Endothelial cell of umbilical vein (primary cell): ENCODE measurements around the gene STMN1. TPM values are rescaled to one million over a fixed set of nuclear protein-coding genes. Genes with fewer than 3 reads are reported as not detected.

Experiments used
- BruUV-seq: library from RNA; stranded (reverse); fragments of 400-500 nt; replicated peaks from 2 replicates; lab custom pipeline; 2021; lab: Mats Ljungman, UMichigan
- CTCF ChIA-PET: fragments of 300-600, 350-600 bp; sonication (Branson Sonifier 250); formaldehyde crosslinking; loops from one replicate; lab custom pipeline; 2021; ENCODE audit warnings: antibody characterized with exemption, inconsistent platforms; lab: Charles Lee
- POLR2A ChIA-PET: fragments of 300-600, 350-600 bp; sonication (Branson Sonifier 250); formaldehyde crosslinking; loops from one replicate; lab custom pipeline; 2021; ENCODE audit warnings: antibody characterized with exemption, inconsistent platforms; lab: Charles Lee
- DNase-seq: peaks from one replicate; pipeline ENCODE4 v3.0.0-alpha.2; 2011; ENCODE audit warnings: low read depth, low spot score
- FAIRE-seq: peaks from 2 replicates; lab custom pipeline; 2011; peaks lifted over from hg19 to GRCh38; lab: Jason Lieb, UNC
- H2AFZ ChIP-seq: 2 replicates; pipeline ENCODE4 v1.6.0; 2012; ENCODE audit warnings: low read depth, low read length, control low read depth, inconsistent platforms
- H3K27ac ChIP-seq: 2 replicates; pipeline ENCODE4 v1.5.1; 2011; ENCODE audit warnings: low read depth, mild to moderate bottlenecking, control low read depth, low read length, moderate library complexity; ENCODE audit not compliant: insufficient read depth
- H3K27me3 ChIP-seq, 2 experiments: 2 replicates each; pipeline versions ENCODE4 v1.6.0 to v1.6.1; 2011; ENCODE audit warnings: low read length in 2 of 2, mixed read lengths in 1 of 2; ENCODE audit not compliant: control insufficient read depth in 2 of 2, insufficient read depth in 2 of 2
- H3K36me3 ChIP-seq, 2 experiments: 2 replicates in 1 of 2; 3 replicates in 1 of 2; pipeline ENCODE4 v1.5.1; 2011; ENCODE audit warnings: low read length in 2 of 2, mild to moderate bottlenecking in 1 of 2, moderate library complexity in 1 of 2; ENCODE audit not compliant: control insufficient read depth in 2 of 2, insufficient read depth in 2 of 2; ENCODE audit errors: extremely low read depth in 1 of 2
- H3K4me1 ChIP-seq: 3 replicates; pipeline ENCODE4 v1.5.1; 2011; ENCODE audit warnings: mild to moderate bottlenecking, low read length; ENCODE audit not compliant: control insufficient read depth, insufficient read depth; ENCODE audit errors: extremely low read depth
- H3K4me2 ChIP-seq: 2 replicates; pipeline ENCODE4 v1.6.1; 2011; ENCODE audit warnings: low read length, control low read depth, mixed read lengths; ENCODE audit not compliant: insufficient read depth
- H3K4me3 ChIP-seq, 3 experiments: fragments of 200-600 bp in 1 of 3; sonication (generic), shearing (Covaris generic) in 1 of 3; replicated peaks in 1 of 3; 2 replicates each; pipeline ENCODE4 v1.5.1; 2011 to 2016; ENCODE audit warnings: control low read depth in 3 of 3, low read length in 3 of 3, mild to moderate bottlenecking in 2 of 3, inconsistent platforms in 1 of 3, low read depth in 1 of 3, moderate library complexity in 1 of 3; ENCODE audit not compliant: insufficient read depth in 1 of 3
- H3K79me2 ChIP-seq: 2 replicates; pipeline ENCODE4 v1.6.0; 2012; ENCODE audit warnings: low read length, inconsistent platforms; ENCODE audit not compliant: control insufficient read depth, insufficient read depth
- H3K9ac ChIP-seq: replicated peaks from 2 replicates; pipeline ENCODE3; 2011; ENCODE audit warnings: low read length, control low read depth; ENCODE audit not compliant: insufficient read depth; ENCODE audit errors: extremely low read depth
- H3K9me1 ChIP-seq: replicated peaks from 3 replicates; pipeline ENCODE4 v1.6.0; 2011; ENCODE audit warnings: mild to moderate bottlenecking, low read length; ENCODE audit not compliant: control insufficient read depth, insufficient read depth; ENCODE audit errors: extremely low read depth
- H3K9me3 ChIP-seq: replicated peaks from 2 replicates; pipeline ENCODE4 v1.5.1; 2012; ENCODE audit warnings: low read length, inconsistent platforms; ENCODE audit not compliant: control insufficient read depth, insufficient read depth
- H4K20me1 ChIP-seq: replicated peaks from 2 replicates; pipeline ENCODE3; 2011; ENCODE audit warnings: mild to moderate bottlenecking, low read length; ENCODE audit not compliant: control insufficient read depth, insufficient read depth; ENCODE audit errors: extremely low read depth
- CTCF ChIP-seq, 2 donors: IDR thresholded peaks; 1 replicate in 1 of 2; 2 replicates in 1 of 2; pipeline ENCODE4 v1.5.1; 2011; ENCODE audit warnings: low read length in 2 of 2, mild to moderate bottlenecking in 2 of 2, moderate library complexity in 2 of 2, control low read depth in 1 of 2, inconsistent platforms in 1 of 2, low read depth in 1 of 2; ENCODE audit not compliant: insufficient read depth in 1 of 2; ENCODE audit errors: extremely low read depth in 1 of 2
- EZH2 ChIP-seq: IDR thresholded peaks from 2 replicates; pipeline ENCODE4 v1.6.1; 2012; ENCODE audit warnings: borderline replicate concordance, low read depth, mild to moderate bottlenecking, moderate library complexity, low read length, inconsistent platforms; ENCODE audit not compliant: severe bottlenecking
- FOS ChIP-seq: IDR thresholded peaks from 2 replicates; pipeline ENCODE4 v1.6.1; 2011; ENCODE audit warnings: mild to moderate bottlenecking, low read length, moderate library complexity, borderline replicate concordance; ENCODE audit not compliant: insufficient read depth
- GATA2 ChIP-seq: IDR thresholded peaks from 2 replicates; pipeline ENCODE4 v1.7.0; 2011; ENCODE audit warnings: low read depth, mild to moderate bottlenecking, moderate library complexity, mixed read lengths, low read length; ENCODE audit not compliant: insufficient read length, insufficient read depth
- JUN ChIP-seq: IDR thresholded peaks from 2 replicates; pipeline ENCODE4 v1.6.1; 2011; ENCODE audit warnings: borderline replicate concordance, low read depth; ENCODE audit not compliant: insufficient read length, insufficient read depth
- MYC ChIP-seq: IDR thresholded peaks from one replicate; pipeline ENCODE4 v1.6.1; 2011; ENCODE audit warnings: mild to moderate bottlenecking, low read depth, low read length
- POLR2A ChIP-seq: IDR thresholded peaks from 2 replicates; pipeline ENCODE4 v1.6.1; 2012; ENCODE audit warnings: low read depth, mild to moderate bottlenecking, control low read depth, low read length
- POLR2AphosphoS5 ChIP-seq: IDR thresholded peaks from 2 replicates; pipeline ENCODE4 v1.6.1; 2012; ENCODE audit warnings: low read depth, mild to moderate bottlenecking, control low read depth, low read length, moderate library complexity; ENCODE audit not compliant: insufficient read depth
- dilution Hi-C: fragments of 300-500 bp; cut with MboI; formaldehyde crosslinking; loops from one replicate; pipeline ENCODE4 v1.15.0; 2019; ENCODE audit warnings: low sequenced_read_pairs; ENCODE audit not compliant: extremely low pct_ligation_motif_present
- intact Hi-C: fragments of 100-400 bp; cut with micrococcal nuclease; formaldehyde crosslinking; loops from one replicate; pipeline ENCODE4 v1.10.0; 2022
- polyA plus RNA-seq, 4 experiments: library from polyadenylated mRNA; depleted of rRNA in 3 of 4; stranded (reverse) in 3 of 4; unstranded in 1 of 4; fragments of >200 nt; gene quantifications; 2 replicates each; pipeline versions ENCODE4 v1.2.1 to v1.2.3, GENCODE V29; 2011 to 2012; ENCODE audit warnings: missing spikeins in 1 of 4
- total RNA-seq: library from RNA; stranded (reverse); gene quantifications from 2 replicates; pipeline ENCODE4 v1.2.3, GENCODE V29; 2021
- TF ChIP-seq, protein P1 (sequence below): IDR thresholded peaks from 2 replicates; pipeline ENCODE4 v1.6.1; 2011; ENCODE audit not compliant: insufficient read depth, insufficient read length

Gene STMN1
- total and polyA plus RNA-seq, 2 donors (not counting 3 experiments of a cell fraction or from before 2014, with no cell fraction given), result 102 to 503 TPM

- Histone ChIP-seq H2AFZ (no peak overlapping the region), H3K79me2 (peaks cover 30% of the 10 kb centered on the region), H3K27ac (no peak overlapping the region), H3K4me3 (no peak overlapping the region), H4K20me1 (no peaks in the 10 kb centered on the region), H3K9me3 (no peaks in the 10 kb centered on the region), H3K9ac (no peak overlapping the region), H3K27me3 (no peaks in the 10 kb centered on the region), H3K36me3 (peaks cover 30 to 37% of the 10 kb centered on the region in 2 experiments), H3K9me1 (no peaks in the 10 kb centered on the region), H3K4me2 (no peak overlapping the region), H3K4me1 (peaks cover 20% of the 10 kb centered on the region)
- ChIA-PET POLR2A (no interaction called here), CTCF (interaction anchor here (15.3 kb wide), 1 partner anchor 99 kb away, joined by 404 read pairs; the partner anchor contains the start of gene PAFAH2)
- no TSS peak for BruUV-seq
- DNase-seq (no peak), FAIRE-seq (no peak)
- TF ChIP-seq CTCF (IDR thresholded peaks at IDR 0.05; ENCODE audit: extremely low read depth in 1 of 2, insufficient read depth in 1 of 2, low read depth in 1 of 2, low read length in 2 of 2) (no peak), EZH2 (no peak), FOS (no peak), MYC (no peak), GATA2 (no peak), POLR2A (no peak), JUN (no peak), POLR2AphosphoS5 (no peak)
- TF ChIP-seq, protein P1, sequence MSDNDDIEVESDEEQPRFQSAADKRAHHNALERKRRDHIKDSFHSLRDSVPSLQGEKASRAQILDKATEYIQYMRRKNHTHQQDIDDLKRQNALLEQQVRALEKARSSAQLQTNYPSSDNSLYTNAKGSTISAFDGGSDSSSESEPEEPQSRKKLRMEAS, result no peak
- intact Hi-C loops, result no loop called here
- dilution Hi-C loops, result loop anchor here (25.0 kb wide), 1 partner anchor 89 kb away; the partner anchor contains the start of gene PAFAH2
These were observed 7.8 kb downstream of the STMN1 start for GRCh38 chr1:25898223-25899015.
